Skeletal muscle tissue (tissue), 4 donors: ENCODE data around the gene CCR7. TPM values are rescaled to one million over a fixed set of nuclear protein-coding genes. Genes with fewer than 3 reads are reported as not detected.

Experiments
- H3K27ac ChIP-seq: one replicate; pipeline ENCODE4 v1.7.0; 2013; ENCODE audit warnings: mild to moderate bottlenecking, low read depth, low read length, inconsistent platforms
- H3K27me3 ChIP-seq, 3 donors: one replicate each; pipeline ENCODE4 v1.7.0; 2013; ENCODE audit warnings: low read length in 3 of 3; ENCODE audit not compliant: control insufficient read depth in 3 of 3, insufficient read depth in 3 of 3
- H3K36me3 ChIP-seq, 3 donors: one replicate each; pipeline ENCODE4 v1.7.0; 2013; ENCODE audit warnings: low read length in 3 of 3; ENCODE audit not compliant: control insufficient read depth in 3 of 3, insufficient read depth in 3 of 3
- H3K4me1 ChIP-seq, 3 donors: one replicate each; pipeline ENCODE4 v1.7.0; 2013; ENCODE audit warnings: low read length in 3 of 3, mild to moderate bottlenecking in 3 of 3; ENCODE audit not compliant: control insufficient read depth in 3 of 3, insufficient read depth in 3 of 3
- H3K4me3 ChIP-seq, 3 donors: one replicate each; pipeline ENCODE4 v1.7.0; 2013; ENCODE audit warnings: low read length in 3 of 3
- H3K9ac ChIP-seq, 3 donors: one replicate each; pipeline ENCODE4 v1.7.0; 2013; ENCODE audit warnings: low read length in 3 of 3, mild to moderate bottlenecking in 3 of 3, moderate library complexity in 2 of 3, low read depth in 1 of 3
- H3K9me3 ChIP-seq, 3 donors: one replicate each; pipeline ENCODE4 v1.7.0; 2013; ENCODE audit warnings: low read length in 3 of 3; ENCODE audit not compliant: control insufficient read depth in 3 of 3
- total RNA-seq: library from RNA; depleted of rRNA; stranded (reverse); fragments of >200 nt; gene quantifications from one replicate; pipeline ENCODE4 v1.2.3, GENCODE V29; 2014
- donor health status: Osteomylitis.

The CCR7 gene
- total RNA-seq, 1 donor from 2014 or later, result 1.0 TPM

DNA sequence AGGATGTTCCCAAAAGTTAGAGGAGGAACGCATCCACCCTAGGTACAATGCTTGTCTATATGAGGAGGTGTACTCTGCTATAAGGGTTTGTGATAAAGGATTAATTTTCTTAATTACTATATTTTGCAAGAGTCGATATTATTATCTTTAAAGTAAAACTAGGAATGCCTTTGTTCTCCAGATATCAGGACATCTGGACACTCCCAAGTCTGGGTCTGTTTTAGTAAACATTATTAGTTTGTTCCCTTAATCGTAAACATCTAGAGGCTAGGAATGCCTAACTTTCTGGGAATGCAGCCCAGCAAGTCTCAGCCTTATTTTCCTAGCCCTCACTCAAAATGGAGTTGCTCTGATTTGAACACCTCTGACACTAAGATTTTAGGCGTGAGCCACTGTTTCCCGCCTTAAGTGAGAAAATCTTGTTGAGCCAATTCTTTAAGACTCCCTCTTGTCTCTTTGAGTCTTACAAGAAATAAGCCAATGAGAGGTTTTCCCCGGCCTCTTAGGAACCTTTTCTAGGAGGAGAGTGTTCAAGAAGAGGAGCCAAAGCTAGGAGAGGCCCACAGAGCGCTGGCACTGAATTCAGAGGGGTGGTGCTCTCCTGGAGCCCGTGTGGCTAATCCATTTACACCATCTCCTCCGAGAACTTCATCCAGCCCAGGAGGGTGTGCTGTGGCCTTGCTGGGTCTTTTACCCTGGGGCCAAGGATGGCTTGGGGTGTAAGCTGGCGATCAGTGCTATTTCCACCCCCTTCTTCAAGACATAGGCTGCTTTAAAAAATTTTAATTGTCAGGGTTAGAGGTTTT, 41.5 kb upstream of the CCR7 start:
- Histone ChIP-seq H3K9me3 (no peaks in the 10 kb centered on the region), H3K27me3 (peaks cover 0 to 3% (median 0%) of the 10 kb centered on the region in 3 donors), H3K9ac (no peak overlapping the region), H3K36me3 (no peaks in the 10 kb centered on the region), H3K4me1 (no peaks in the 10 kb centered on the region), H3K27ac (no peak overlapping the region), H3K4me3 (no peak overlapping the region)

GRCh38 chr17:40605306-40605705, 40.0 kb upstream of the CCR7 start:
- Histone ChIP-seq H3K27ac (no peak overlapping the region), H3K27me3 (peaks cover 0 to 3% (median 0%) of the 10 kb centered on the region in 3 donors), H3K9me3 (no peaks in the 10 kb centered on the region), H3K9ac (no peak overlapping the region), H3K4me3 (no peak overlapping the region), H3K4me1 (no peaks in the 10 kb centered on the region), H3K36me3 (no peaks in the 10 kb centered on the region)

DNA sequence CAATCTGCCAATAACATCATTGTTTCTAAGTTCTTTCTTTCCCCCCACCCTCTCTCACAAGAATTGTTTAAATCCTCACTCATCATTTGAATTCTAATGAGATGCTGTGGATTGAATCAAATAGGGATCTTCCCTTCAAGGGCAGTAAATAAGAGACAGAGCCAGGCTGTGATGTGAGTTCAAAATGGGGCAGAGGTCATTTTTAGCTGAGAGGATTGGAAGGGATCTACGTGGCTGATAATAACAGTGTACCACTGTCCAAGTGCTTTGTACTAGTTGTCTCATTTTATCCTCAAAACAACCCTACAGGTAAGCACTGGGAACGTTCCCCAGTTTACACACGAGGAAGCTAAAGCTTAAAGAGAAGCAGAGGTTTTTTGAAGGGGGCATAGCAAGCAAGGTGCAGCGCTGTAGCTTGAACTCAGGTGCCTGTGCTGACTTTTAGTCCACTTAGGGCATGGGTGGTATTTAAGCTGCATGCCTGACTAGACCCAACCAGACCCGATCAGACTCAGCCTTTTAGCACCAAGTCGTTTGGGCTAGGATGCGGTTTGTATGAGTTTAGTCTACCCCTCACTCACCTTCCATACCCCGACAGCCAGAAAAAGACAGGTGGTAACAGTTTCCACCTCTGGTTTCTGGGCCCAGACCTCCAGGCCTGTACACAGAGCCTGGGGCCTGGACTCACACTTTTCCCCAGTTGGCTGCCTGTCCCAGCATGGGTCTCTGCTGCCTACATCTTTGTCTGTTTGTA, 39.2 kb upstream of the CCR7 start:
- Histone ChIP-seq H3K4me3 (no peak overlapping the region), H3K36me3 (no peaks in the 10 kb centered on the region), H3K9ac (no peak overlapping the region), H3K27me3 (peaks cover 0 to 3% (median 0%) of the 10 kb centered on the region in 3 donors), H3K27ac (no peak overlapping the region), H3K4me1 (no peaks in the 10 kb centered on the region), H3K9me3 (no peaks in the 10 kb centered on the region)

- Histone ChIP-seq H3K4me1 (no peaks in the 10 kb centered on the region), H3K27ac (no peak overlapping the region), H3K9me3 (no peaks in the 10 kb centered on the region), H3K36me3 (no peaks in the 10 kb centered on the region), H3K27me3 (peaks cover 0 to 3% (median 0%) of the 10 kb centered on the region in 3 donors), H3K9ac (no peak overlapping the region), H3K4me3 (no peak overlapping the region)
Measured at GRCh38 chr17:40602445-40603443, 37.5 kb upstream of the CCR7 start.

DNA sequence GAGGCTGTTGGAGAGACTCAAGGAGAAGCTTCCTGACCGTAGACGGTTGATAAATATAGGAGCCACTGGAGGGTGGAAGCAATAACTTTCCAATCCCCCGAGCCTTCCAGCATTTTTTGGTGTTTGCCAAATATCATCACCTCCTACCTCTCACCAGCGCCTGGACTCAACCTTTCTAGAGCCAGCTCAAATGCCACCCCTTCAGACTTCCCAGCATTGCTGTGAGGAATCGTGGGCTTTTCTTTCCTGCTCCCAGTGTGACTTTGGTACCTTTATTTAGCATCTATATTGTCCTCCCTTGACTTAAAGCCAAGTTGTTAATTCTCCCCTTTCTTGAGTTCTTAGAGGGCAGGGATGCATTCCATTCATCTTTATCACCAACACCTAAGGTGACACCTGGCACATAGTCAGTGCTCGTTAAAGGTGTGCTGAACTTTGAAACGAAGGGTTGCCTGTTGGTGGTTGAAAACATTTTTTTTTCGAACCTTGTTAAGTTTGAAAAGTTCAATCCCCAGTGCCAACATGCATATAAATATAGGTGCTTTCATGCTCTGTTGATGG, 35.3 kb upstream of the CCR7 start:
- Histone ChIP-seq H3K9ac (no peak overlapping the region), H3K4me3 (no peak overlapping the region), H3K4me1 (no peaks in the 10 kb centered on the region), H3K27ac (no peak overlapping the region), H3K27me3 (no peaks in the 10 kb centered on the region), H3K9me3 (no peaks in the 10 kb centered on the region), H3K36me3 (no peaks in the 10 kb centered on the region)

- Histone ChIP-seq H3K36me3 (no peaks in the 10 kb centered on the region), H3K4me1 (no peaks in the 10 kb centered on the region), H3K27ac (peak overlapping the region; percentile 75), H3K4me3 (no peak overlapping the region), H3K27me3 (no peaks in the 10 kb centered on the region), H3K9ac (no peak overlapping the region), H3K9me3 (no peaks in the 10 kb centered on the region)
Measured at GRCh38 chr17:40599468-40599763, 34.1 kb upstream of the CCR7 start.

DNA sequence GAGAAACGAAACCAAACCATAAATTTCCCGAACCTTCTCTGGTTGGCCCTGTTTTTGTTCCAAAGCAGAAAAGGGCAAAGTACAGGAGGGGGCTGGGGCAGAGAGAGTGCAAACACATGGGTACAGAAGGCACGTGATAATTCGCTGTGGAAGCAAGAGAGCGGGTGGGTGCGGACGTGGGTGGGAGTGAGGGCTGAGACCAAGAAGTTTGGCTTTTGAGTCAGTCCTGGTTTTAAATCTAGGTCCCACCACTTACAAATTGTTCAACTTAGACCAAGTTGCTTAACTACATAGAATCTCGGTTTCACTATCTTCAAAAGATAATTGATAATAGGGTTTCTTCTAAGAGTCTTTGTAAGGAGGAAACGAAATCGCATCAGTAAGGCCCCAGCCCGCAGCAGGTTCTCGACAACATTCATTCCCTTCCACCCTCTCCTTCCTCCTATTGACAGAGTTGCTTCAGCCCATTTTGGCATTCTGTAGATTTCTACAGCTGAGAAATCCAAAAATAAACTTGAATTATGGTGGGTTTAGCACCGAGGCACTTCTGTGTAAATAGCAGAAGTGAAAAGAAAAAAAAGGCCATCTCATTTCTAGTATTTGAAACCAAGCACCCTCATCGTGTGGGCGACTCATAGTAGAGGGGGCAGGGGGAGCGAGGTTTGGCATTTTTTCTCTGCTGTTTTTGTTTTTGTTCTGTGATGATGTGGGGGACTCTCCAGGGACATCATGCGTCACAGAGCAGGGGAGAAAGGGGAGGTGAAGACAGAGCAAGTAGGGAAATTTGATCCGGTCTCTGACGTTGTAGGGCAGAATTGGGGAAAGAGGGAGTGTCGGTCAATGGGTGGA, 33.6 kb upstream of the CCR7 start:
- no peaks in the 10 kb centered on the region for H3K9me3 ChIP-seq
- no peak overlapping the region for H3K4me3 ChIP-seq
- H3K36me3 ChIP-seq, result no peaks in the 10 kb centered on the region
- no peak overlapping the region for H3K9ac ChIP-seq
- no peaks in the 10 kb centered on the region for H3K27me3 ChIP-seq
- H3K4me1 ChIP-seq, result no peaks in the 10 kb centered on the region
- peak overlapping the region; percentile 75 for H3K27ac ChIP-seq

DNA sequence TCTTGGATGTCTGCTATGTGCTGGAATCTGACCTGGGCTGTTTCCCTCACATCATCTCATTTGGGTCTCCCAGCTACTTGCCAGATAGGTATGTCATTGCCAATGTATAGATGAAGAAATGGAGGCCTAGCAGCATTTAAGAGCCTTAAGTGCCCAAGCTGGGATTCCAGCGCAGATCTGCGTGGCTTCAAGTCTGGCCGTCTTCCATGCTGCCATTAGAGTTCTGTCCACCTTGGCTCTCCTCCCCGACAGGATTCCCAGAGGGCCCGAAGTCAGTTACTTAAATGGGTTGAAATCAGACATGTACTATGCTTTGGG, 33.0 kb upstream of the CCR7 start:
- H3K36me3 ChIP-seq, result no peaks in the 10 kb centered on the region
- H3K27ac ChIP-seq, result peak overlapping the region; percentile 75
- H3K27me3 ChIP-seq, result no peaks in the 10 kb centered on the region
- H3K9ac ChIP-seq, result no peak overlapping the region
- H3K9me3 ChIP-seq, result no peaks in the 10 kb centered on the region
- no peaks in the 10 kb centered on the region for H3K4me1 ChIP-seq
- H3K4me3 ChIP-seq, result no peak overlapping the region
